ENCODE measurements around the gene MAP6.

DNA sequence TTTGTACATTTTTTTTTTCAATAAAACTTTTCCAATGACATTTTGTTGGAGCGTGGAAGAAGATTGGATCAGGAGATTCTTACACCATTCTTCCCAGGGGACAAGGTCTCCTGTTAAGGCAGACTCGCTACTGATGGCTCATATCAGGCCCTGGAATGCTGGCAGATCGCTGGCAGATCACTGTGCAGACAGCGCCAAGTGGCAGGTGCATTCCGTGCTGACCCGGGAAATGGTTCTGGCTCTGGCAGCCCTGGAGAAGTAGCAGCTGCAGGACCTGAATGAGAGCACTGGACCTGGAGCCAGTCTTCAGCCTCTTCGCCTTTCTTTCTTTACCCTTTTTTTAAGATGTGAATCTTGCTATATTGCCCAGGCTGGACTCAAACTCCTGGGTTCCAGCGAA, 96.1 kb downstream of the MAP6 start:
- TF ChIP-seq POLR2A (IDR thresholded peaks at IDR 0.05): no peak
- TF ChIP-seq, protein P1, sequence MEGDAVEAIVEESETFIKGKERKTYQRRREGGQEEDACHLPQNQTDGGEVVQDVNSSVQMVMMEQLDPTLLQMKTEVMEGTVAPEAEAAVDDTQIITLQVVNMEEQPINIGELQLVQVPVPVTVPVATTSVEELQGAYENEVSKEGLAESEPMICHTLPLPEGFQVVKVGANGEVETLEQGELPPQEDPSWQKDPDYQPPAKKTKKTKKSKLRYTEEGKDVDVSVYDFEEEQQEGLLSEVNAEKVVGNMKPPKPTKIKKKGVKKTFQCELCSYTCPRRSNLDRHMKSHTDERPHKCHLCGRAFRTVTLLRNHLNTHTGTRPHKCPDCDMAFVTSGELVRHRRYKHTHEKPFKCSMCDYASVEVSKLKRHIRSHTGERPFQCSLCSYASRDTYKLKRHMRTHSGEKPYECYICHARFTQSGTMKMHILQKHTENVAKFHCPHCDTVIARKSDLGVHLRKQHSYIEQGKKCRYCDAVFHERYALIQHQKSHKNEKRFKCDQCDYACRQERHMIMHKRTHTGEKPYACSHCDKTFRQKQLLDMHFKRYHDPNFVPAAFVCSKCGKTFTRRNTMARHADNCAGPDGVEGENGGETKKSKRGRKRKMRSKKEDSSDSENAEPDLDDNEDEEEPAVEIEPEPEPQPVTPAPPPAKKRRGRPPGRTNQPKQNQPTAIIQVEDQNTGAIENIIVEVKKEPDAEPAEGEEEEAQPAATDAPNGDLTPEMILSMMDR (IDR thresholded peaks at IDR 0.05): no peak
